ENCODE data around the gene CEACAM5.

DNA sequence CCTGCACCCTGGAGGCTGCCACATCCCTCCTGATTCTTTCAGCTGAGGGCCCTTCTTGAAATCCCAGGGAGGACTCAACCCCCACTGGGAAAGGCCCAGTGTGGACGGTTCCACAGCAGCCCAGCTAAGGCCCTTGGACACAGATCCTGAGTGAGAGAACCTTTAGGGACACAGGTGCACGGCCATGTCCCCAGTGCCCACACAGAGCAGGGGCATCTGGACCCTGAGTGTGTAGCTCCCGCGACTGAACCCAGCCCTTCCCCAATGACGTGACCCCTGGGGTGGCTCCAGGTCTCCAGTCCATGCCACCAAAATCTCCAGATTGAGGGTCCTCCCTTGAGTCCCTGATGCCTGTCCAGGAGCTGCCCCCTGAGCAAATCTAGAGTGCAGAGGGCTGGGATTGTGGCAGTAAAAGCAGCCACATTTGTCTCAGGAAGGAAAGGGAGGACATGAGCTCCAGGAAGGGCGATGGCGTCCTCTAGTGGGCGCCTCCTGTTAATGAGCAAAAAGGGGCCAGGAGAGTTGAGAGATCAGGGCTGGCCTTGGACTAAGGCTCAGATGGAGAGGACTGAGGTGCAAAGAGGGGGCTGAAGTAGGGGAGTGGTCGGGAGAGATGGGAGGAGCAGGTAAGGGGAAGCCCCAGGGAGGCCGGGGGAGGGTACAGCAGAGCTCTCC lies 6.9 kb upstream of the CEACAM5 start:
- TF ChIP-seq CTCF (IDR thresholded peaks at IDR 0.05): no peak
- TF ChIP-seq POLR2A (IDR thresholded peaks at IDR 0.05): no peak
